H1 (cell line): ENCODE data around the gene TBC1D9B. TPM values are rescaled to one million over a fixed set of nuclear protein-coding genes. Genes with fewer than 3 reads are reported as not detected.

Experiments
- ATF2 ChIP-seq: IDR thresholded peaks from 2 replicates; pipeline ENCODE4 v1.6.1; 2012; ENCODE audit warnings: low read length, inconsistent platforms
- CHD7 ChIP-seq: fragments of 300-600 bp; sonication (generic); IDR thresholded peaks from 2 replicates; pipeline ENCODE4 v1.7.1; 2012; ENCODE audit warnings: low read length, moderate library complexity, mild to moderate bottlenecking, inconsistent platforms; ENCODE audit not compliant: insufficient replicate concordance
- GTF2F1 ChIP-seq: IDR thresholded peaks from 2 replicates; pipeline ENCODE4 v1.6.1; 2012; ENCODE audit warnings: low read depth, low read length, improper control_type of control experiment, borderline replicate concordance
- HDAC2 ChIP-seq, 2 experiments: fragments of 300-600 bp in 1 of 2; sonication (generic) in 1 of 2; IDR thresholded peaks; 2 replicates each; pipeline ENCODE4 v1.6.1; 2011 to 2012; ENCODE audit warnings: low read depth in 2 of 2, low read length in 2 of 2, mild to moderate bottlenecking in 2 of 2, moderate library complexity in 2 of 2, borderline replicate concordance in 1 of 2, inconsistent platforms in 1 of 2
- JUND ChIP-seq: IDR thresholded peaks from 2 replicates; pipeline ENCODE4 v1.6.1; 2011; ENCODE audit warnings: mild to moderate bottlenecking, improper control_type of control experiment, low read length
- MAX ChIP-seq: IDR thresholded peaks from 2 replicates; pipeline ENCODE4 v1.6.1; 2012; ENCODE audit warnings: inconsistent platforms
- SRF ChIP-seq: IDR thresholded peaks from 2 replicates; pipeline ENCODE4 v1.6.1; 2011; ENCODE audit warnings: mild to moderate bottlenecking, low read depth, low read length, moderate library complexity
- YY1 ChIP-seq: IDR thresholded peaks from 2 replicates; pipeline ENCODE4 v1.6.1; 2011; ENCODE audit warnings: low read depth, mild to moderate bottlenecking, low read length
- polyA plus RNA-seq, 7 experiments: library from polyadenylated mRNA; depleted of rRNA in 3 of 7; stranded (reverse) in 5 of 7; unstranded in 2 of 7; fragments of >200 nt in 5 of 7; fragments of 200-250 nt in 2 of 7; gene quantifications; 1 replicate in 5 of 7; 2 replicates in 1 of 7; 4 replicates in 1 of 7; pipeline versions ENCODE4 v1.2.1 to v1.2.3, GENCODE V29; 2011 to 2013; ENCODE audit warnings: missing spikeins in 2 of 7, mixed read lengths in 2 of 7
- total RNA-seq: library from RNA; stranded (reverse); fragmentation: NEBNext Ultra II Directional; extraction: Animal tissue kit (Norgen Biotek cat#: 25700); gene quantifications from 2 replicates; pipeline ENCODE4 v1.2.1, GENCODE V29; 2021

Gene TBC1D9B
- total and polyA plus RNA-seq, 2 of the 8 experiments (the other 6 are each of a cell fraction or from before 2014, with no cell fraction given) = 33.6 to 57.1 TPM

DNA sequence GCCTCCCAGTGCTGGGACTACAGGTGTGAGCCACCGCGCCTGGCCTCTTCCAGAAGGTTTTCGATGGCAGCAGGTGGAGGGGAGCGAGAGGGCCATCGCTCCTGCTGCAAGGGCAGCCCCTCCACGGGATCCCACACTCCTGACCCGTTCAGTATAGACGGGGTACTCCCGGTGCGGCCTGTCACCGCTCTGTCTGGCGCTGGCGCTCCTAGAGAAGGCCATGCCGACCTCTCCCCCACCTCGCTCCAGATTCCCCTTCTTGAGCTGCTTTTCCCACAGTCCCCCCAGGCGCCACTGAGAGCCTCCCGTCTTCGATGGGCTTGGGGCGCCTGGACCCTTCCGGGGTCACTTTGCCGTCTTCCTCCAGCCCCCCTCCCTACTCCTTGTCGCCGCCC is 91.3 kb downstream of the TBC1D9B start (continued):
- TF ChIP-seq CHD7 (no peak), YY1 (no peak), HDAC2 (IDR thresholded peaks at IDR 0.05; ENCODE audit: borderline replicate concordance in 1 of 2, low read depth in 2 of 2, low read length in 2 of 2) (no peak), JUND (no peak), MAX (no peak), SRF (no peak), GTF2F1 (no peak), ATF2 (no peak)
